A549 (cell line): Measurements from ENCODE around the gene DERL3. TPM values are rescaled to one million over a fixed set of nuclear protein-coding genes. Genes with fewer than 3 reads are reported as not detected.

ENCODE experiments used
- ATAC-seq, 2 experiments: fragments of 200-7000 bp in 1 of 2; fragments of >200 bp in 1 of 2; cut with Nextera tagmentation in 1 of 2; cut with Tn5 transposase in 1 of 2; 3 replicates each; pipeline versions ENCODE4 v1.8.0 to v1.9.1; 2018 to 2020; ENCODE audit warnings: mild to moderate bottlenecking in 1 of 2, moderate library complexity in 1 of 2
- CTCF ChIA-PET: fragments of 300-600 bp; sonication (Branson Sonifier 250); formaldehyde crosslinking; extraction: SDS; loops from one replicate; lab custom pipeline; 2021; ENCODE audit warnings: antibody characterized with exemption, inconsistent platforms; lab: Yijun Ruan, JAX
- POLR2A ChIA-PET: fragments of 350-600 bp; formaldehyde crosslinking; extraction: SDS; loops from one replicate; lab custom pipeline; 2021; ENCODE audit warnings: antibody characterized with exemption, inconsistent platforms; lab: Yijun Ruan, JAX
- DNase-seq, 2 experiments: peaks; one replicate each; pipeline versions ENCODE4 v3.0.0 to v3.0.0-alpha.2; 2011 to 2016; ENCODE audit warnings: low read depth in 1 of 2, low spot score in 1 of 2
- FAIRE-seq: peaks from 2 replicates; lab custom pipeline; 2011; peaks lifted over from hg19 to GRCh38; lab: Jason Lieb, UNC
- H3K27ac ChIP-seq, 2 experiments: fragments of >200 bp; sonication (Bioruptor Twin); formaldehyde crosslinking; 3 replicates each; pipeline ENCODE4 v1.5.1; 2016 to 2017
- H3K4me1 ChIP-seq: fragments of >200 bp; sonication (Bioruptor Twin); formaldehyde crosslinking; 3 replicates; pipeline ENCODE4 v1.6.1; 2016
- H3K4me2 ChIP-seq: fragments of >200 bp; sonication (Bioruptor Twin); formaldehyde crosslinking; 3 replicates; pipeline ENCODE4 v1.6.1; 2016
- H3K4me3 ChIP-seq: fragments of >200 bp; sonication (Bioruptor Twin); formaldehyde crosslinking; 3 replicates; pipeline ENCODE4 v1.5.1; 2016
- H3K9me3 ChIP-seq: fragments of >200 bp; sonication (Bioruptor Twin); formaldehyde crosslinking; 3 replicates; pipeline ENCODE4 v1.6.1; 2016
- EHF ChIP-seq: fragments of 250-450 bp; sonication (Bioruptor Pico); IDR thresholded peaks from 2 replicates; pipeline ENCODE4 v1.5.0; 2020; ENCODE audit warnings: mild to moderate bottlenecking
- EHMT2 ChIP-seq: fragments of 200-600 bp; sonication (generic); IDR thresholded peaks from 2 replicates; pipeline ENCODE4 v1.6.1; 2016; ENCODE audit warnings: antibody characterized with exemption, low read depth, mild to moderate bottlenecking, moderate library complexity
- EP300 ChIP-seq, 2 experiments: fragments of >200 bp; sonication (Bioruptor Twin); formaldehyde crosslinking; IDR thresholded peaks; 2 replicates in 1 of 2; 3 replicates in 1 of 2; pipeline ENCODE4 v1.6.1; 2016 to 2017
- ESRRA ChIP-seq: fragments of 150-350 bp; IDR thresholded peaks from 2 replicates; pipeline ENCODE4 v1.6.1; 2014; ENCODE audit warnings: mild to moderate bottlenecking, low read length, borderline replicate concordance
- FOSB ChIP-seq: fragments of 250-450 bp; sonication (Bioruptor Pico); IDR thresholded peaks from 2 replicates; pipeline ENCODE4 v1.5.0; 2020; ENCODE audit warnings: mild to moderate bottlenecking, moderate library complexity
- FOSL2 ChIP-seq, 2 experiments: fragments of 450-650 bp in 1 of 2; fragments of >200 bp in 1 of 2; sonication (Bioruptor Twin) in 1 of 2; formaldehyde crosslinking; IDR thresholded peaks; 2 replicates each; pipeline versions ENCODE4 v1.5.0 to v1.6.1; 2016 to 2020; ENCODE audit warnings: mild to moderate bottlenecking in 1 of 2, moderate library complexity in 1 of 2
- JUNB ChIP-seq: fragments of >200 bp; sonication (Bioruptor Twin); formaldehyde crosslinking; IDR thresholded peaks from 2 replicates; pipeline ENCODE4 v1.6.1; 2016
- KDM1A ChIP-seq: fragments of 200-600 bp; sonication (generic); IDR thresholded peaks from 2 replicates; pipeline ENCODE4 v1.6.1; 2016; ENCODE audit warnings: low read depth, mild to moderate bottlenecking
- MAFK ChIP-seq: fragments of 450-650 bp; IDR thresholded peaks from 2 replicates; pipeline ENCODE4 v1.6.1; 2014; ENCODE audit not compliant: partially characterized antibody
- MAZ ChIP-seq: fragments of 150-350 bp; IDR thresholded peaks from 2 replicates; pipeline ENCODE4 v1.6.1; 2014; ENCODE audit warnings: antibody characterized with exemption, low read depth, low read length, borderline replicate concordance
- NFE2L2 ChIP-seq: fragments of 150-350 bp; conservative IDR thresholded peaks from 2 replicates; pipeline ENCODE4 v1.6.1; 2014; ENCODE audit warnings: low read length
- PHF8 ChIP-seq: fragments of 200-600 bp; sonication (generic); IDR thresholded peaks from 2 replicates; pipeline ENCODE4 v1.6.1; 2016; ENCODE audit warnings: low read depth, mild to moderate bottlenecking, antibody characterized with exemption, moderate library complexity, borderline replicate concordance
- POLR2AphosphoS2 ChIP-seq: conservative IDR thresholded peaks from 2 replicates; pipeline ENCODE4 v1.6.1; 2012; ENCODE audit warnings: low read length, improper control_type of control experiment, inconsistent platforms
- RFX5 ChIP-seq: fragments of 450-650 bp; IDR thresholded peaks from 2 replicates; pipeline ENCODE4 v1.7.1; 2014; ENCODE audit warnings: antibody characterized with exemption, mild to moderate bottlenecking, moderate library complexity
- SMC3 ChIP-seq: fragments of >200 bp; sonication (Bioruptor Twin); formaldehyde crosslinking; IDR thresholded peaks from 3 replicates; pipeline ENCODE4 v1.6.1; 2018; ENCODE audit warnings: inconsistent platforms
- SREBF2 ChIP-seq: fragments of 450-650 bp; IDR thresholded peaks from 2 replicates; pipeline ENCODE4 v1.6.1; 2014; ENCODE audit warnings: mild to moderate bottlenecking, moderate library complexity
- ZFP36 ChIP-seq: fragments of 450-650 bp; IDR thresholded peaks from 2 replicates; pipeline ENCODE4 v1.6.1; 2014; ENCODE audit warnings: borderline replicate concordance; ENCODE audit not compliant: partially characterized antibody
- ZSCAN20 ChIP-seq: fragments of 250-450 bp; sonication (Bioruptor Pico); IDR thresholded peaks from 2 replicates; pipeline ENCODE4 v1.8.0; 2022; ENCODE audit warnings: mild to moderate bottlenecking, moderate library complexity
- WGBS: methylation state at CpG from one replicate; pipeline ENCODE4 v1.1.6; 2017; ENCODE audit errors: missing lambda C conversion rate; 5-methylcytosine and 5-hydroxymethylcytosine counted together
- polyA plus RNA-seq, 4 experiments: library from polyadenylated mRNA; depleted of rRNA in 3 of 4; stranded (reverse); fragments of >200 nt; fragmentation: RNase III in 1 of 4; extraction: RNeasy Plus Mini Kit Qiagen cat#74134 plus additional on column Dnase treatment in 1 of 4; gene quantifications; 2 replicates in 3 of 4; 3 replicates in 1 of 4; pipeline ENCODE4 v1.2.3, GENCODE V29; 2011 to 2017
- TF ChIP-seq, protein P1 (sequence below): fragments of 200-600 bp; sonication (generic); IDR thresholded peaks from 2 replicates; pipeline ENCODE4 v1.6.1; 2016; ENCODE audit warnings: antibody characterized with exemption, mild to moderate bottlenecking, moderate library complexity
- TF ChIP-seq, protein P2 (sequence below): fragments of >200 bp; sonication (Bioruptor Twin); formaldehyde crosslinking; IDR thresholded peaks from 3 replicates; pipeline ENCODE4 v1.5.1; 2016
- TF ChIP-seq, protein P3 (sequence below): IDR thresholded peaks from 2 replicates; pipeline ENCODE4 v1.6.1; 2012
- TF ChIP-seq, protein P4 (sequence below): fragments of 150-350 bp; IDR thresholded peaks from 2 replicates; pipeline ENCODE4 v1.6.1; 2014; ENCODE audit warnings: low read depth, mild to moderate bottlenecking, low read length

The DERL3 gene
- polyA plus RNA-seq, 2 of the 4 experiments (the other 2 are of a cell fraction), result 0.08 to 0.40 TPM

DNA sequence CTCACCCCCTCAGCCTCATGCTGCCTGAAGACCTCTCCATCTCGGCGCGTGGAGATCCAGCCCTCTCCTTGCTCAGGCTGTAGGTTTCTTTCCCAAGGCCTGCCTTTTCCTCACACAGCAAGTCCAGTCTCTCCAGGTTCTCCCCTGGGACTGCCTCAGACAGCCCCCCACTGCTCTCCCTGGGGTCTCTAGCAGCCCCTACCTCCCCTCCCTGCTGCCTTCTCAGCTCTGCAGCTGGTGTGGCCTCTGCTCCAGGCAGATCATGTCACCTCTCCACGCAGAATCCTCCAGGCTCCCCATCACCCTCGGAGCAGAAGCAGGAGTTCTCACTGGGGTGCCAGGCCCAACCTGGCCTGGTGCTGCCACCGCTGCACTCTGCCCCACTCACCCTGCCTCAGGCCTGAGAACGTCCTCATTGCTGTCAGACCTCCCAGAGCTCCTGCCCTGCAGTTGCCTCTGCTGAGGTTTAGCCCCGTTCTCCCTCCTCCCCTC, 36.9 kb downstream of the DERL3 start (continued):
- TF ChIP-seq MAZ (no peak), EHMT2 (no peak), ZFP36 (no peak)

DNA sequence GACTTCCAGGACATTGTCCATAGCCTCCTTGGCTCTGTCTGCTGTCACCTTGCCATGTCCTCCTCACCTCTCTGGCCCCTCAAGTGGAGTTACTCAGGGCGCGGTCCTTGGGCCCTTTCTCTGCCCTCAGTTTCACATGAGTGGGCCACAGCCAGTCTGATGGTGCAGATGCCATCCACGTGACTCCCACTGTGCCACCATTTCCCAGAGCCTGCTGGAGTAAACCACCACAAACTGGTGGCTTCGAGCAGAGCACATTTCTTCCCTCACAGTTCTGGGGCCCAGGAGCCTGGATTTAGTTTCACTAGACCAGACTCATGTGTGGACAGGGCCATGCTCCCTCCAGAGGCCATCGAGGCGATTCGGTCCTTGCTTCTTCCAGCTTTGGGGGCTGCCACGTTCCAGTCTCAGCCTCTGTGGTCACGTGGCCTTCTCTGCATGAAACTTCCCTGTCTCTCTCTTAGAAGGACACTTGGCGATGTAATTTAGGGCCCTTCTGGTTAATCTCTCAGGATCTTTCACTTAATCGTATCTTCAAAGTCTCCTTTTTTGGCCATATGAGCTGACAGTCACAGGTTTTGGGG, 37.5 kb downstream of the DERL3 start:
- CTCF ChIA-PET, result interaction anchor here (1.8 kb wide), 1 partner anchor 48 kb away, joined by 6 read pairs; no protein-coding TSS in a partner anchor
- Histone ChIP-seq H3K9me3 (no peaks in the 10 kb centered on the region), H3K4me1 (no peaks in the 10 kb centered on the region), H3K27ac (no peak overlapping the region), H3K4me3 (no peak overlapping the region), H3K4me2 (no peak overlapping the region)
- WGBS, result 93% methylated on average over 9 of the region's 11 CpGs
- POLR2A ChIA-PET, result no interaction called here
- DNase-seq (no peak), ATAC-seq (no peak), FAIRE-seq (no peak)
- TF ChIP-seq JUNB, result no peak
- TF ChIP-seq MAZ, result no peak
- no peak for TF ChIP-seq EHF (CRISPR knock-in tag)
- TF ChIP-seq RFX5, result no peak
- TF ChIP-seq PHF8, result no peak
- no peak for TF ChIP-seq MAFK
- TF ChIP-seq, protein P1, sequence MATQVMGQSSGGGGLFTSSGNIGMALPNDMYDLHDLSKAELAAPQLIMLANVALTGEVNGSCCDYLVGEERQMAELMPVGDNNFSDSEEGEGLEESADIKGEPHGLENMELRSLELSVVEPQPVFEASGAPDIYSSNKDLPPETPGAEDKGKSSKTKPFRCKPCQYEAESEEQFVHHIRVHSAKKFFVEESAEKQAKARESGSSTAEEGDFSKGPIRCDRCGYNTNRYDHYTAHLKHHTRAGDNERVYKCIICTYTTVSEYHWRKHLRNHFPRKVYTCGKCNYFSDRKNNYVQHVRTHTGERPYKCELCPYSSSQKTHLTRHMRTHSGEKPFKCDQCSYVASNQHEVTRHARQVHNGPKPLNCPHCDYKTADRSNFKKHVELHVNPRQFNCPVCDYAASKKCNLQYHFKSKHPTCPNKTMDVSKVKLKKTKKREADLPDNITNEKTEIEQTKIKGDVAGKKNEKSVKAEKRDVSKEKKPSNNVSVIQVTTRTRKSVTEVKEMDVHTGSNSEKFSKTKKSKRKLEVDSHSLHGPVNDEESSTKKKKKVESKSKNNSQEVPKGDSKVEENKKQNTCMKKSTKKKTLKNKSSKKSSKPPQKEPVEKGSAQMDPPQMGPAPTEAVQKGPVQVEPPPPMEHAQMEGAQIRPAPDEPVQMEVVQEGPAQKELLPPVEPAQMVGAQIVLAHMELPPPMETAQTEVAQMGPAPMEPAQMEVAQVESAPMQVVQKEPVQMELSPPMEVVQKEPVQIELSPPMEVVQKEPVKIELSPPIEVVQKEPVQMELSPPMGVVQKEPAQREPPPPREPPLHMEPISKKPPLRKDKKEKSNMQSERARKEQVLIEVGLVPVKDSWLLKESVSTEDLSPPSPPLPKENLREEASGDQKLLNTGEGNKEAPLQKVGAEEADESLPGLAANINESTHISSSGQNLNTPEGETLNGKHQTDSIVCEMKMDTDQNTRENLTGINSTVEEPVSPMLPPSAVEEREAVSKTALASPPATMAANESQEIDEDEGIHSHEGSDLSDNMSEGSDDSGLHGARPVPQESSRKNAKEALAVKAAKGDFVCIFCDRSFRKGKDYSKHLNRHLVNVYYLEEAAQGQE, result no peak
- no peak for TF ChIP-seq POLR2AphosphoS2
- TF ChIP-seq, protein P2, sequence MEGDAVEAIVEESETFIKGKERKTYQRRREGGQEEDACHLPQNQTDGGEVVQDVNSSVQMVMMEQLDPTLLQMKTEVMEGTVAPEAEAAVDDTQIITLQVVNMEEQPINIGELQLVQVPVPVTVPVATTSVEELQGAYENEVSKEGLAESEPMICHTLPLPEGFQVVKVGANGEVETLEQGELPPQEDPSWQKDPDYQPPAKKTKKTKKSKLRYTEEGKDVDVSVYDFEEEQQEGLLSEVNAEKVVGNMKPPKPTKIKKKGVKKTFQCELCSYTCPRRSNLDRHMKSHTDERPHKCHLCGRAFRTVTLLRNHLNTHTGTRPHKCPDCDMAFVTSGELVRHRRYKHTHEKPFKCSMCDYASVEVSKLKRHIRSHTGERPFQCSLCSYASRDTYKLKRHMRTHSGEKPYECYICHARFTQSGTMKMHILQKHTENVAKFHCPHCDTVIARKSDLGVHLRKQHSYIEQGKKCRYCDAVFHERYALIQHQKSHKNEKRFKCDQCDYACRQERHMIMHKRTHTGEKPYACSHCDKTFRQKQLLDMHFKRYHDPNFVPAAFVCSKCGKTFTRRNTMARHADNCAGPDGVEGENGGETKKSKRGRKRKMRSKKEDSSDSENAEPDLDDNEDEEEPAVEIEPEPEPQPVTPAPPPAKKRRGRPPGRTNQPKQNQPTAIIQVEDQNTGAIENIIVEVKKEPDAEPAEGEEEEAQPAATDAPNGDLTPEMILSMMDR, result no peak
- no peak for TF ChIP-seq FOSL2 (IDR thresholded peaks at IDR 0.05)
- no peak for TF ChIP-seq FOSL2 (CRISPR knock-in tag; IDR thresholded peaks at IDR 0.05)

DNA sequence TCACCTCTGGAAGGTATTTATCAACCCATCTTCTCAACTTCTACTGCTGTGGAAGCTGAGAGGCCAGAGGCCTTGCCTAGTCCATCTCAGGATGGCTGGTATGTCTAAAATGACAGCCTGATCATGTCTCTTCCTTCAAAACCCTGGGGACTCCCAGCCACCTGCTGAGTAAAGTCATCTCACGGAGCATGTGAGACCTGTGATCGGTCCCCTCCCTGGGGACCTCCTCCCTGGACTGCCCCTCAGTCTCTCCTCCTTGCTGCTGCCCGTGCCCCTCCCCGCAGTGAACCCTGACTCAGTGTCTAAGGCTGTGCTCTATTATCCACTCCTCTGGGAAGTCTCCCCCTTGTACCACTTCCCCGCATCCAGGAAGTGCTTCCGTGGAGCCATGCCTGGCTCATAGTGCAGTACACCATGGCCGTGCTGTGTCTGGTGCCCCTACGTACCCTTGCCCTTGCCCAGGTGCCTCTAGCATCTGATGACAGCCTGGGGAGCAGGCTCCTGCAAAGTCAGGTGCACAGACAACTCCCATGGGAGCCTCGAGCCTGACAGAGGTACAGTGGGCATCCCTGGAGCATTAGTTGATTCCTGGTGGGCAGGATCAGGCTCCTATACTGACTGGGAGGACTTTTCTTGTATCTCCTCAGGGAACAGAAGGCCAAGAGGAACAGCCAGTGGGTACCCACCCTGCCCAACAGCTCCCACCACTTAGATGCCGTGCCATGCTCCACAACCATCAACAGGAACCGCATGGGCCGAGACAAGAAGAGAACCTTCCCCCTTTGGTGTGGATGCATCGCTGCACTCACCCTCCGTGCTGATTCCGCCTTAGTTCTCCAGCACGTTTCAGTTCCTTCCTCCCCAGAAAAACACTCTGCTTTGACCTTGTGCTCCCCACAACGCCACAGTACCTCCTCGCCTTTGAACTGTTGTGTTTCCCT, 38.2 kb downstream of the DERL3 start:
- Histone ChIP-seq H3K4me2 (no peak overlapping the region), H3K4me1 (no peaks in the 10 kb centered on the region), H3K4me3 (no peak overlapping the region), H3K27ac (no peak overlapping the region), H3K9me3 (no peaks in the 10 kb centered on the region)
- ChIA-PET POLR2A (no interaction called here), CTCF (interaction anchor here (1.6 kb wide), 1 partner anchor 45 kb away, joined by 5 read pairs; no protein-coding TSS in a partner anchor)
- FAIRE-seq (no peak), ATAC-seq (no peak), DNase-seq (no peak)
- WGBS, result 96% methylated on average over 18 of the region's 18 CpGs
- TF ChIP-seq, protein P3, sequence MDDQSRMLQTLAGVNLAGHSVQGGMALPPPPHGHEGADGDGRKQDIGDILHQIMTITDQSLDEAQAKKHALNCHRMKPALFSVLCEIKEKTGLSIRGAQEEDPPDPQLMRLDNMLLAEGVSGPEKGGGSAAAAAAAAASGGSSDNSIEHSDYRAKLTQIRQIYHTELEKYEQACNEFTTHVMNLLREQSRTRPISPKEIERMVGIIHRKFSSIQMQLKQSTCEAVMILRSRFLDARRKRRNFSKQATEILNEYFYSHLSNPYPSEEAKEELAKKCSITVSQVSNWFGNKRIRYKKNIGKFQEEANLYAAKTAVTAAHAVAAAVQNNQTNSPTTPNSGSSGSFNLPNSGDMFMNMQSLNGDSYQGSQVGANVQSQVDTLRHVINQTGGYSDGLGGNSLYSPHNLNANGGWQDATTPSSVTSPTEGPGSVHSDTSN, result no peak
- TF ChIP-seq ZSCAN20 (no peak), EHF (CRISPR knock-in tag) (no peak), FOSB (CRISPR knock-in tag) (no peak), SMC3 (no peak), RFX5 (no peak), KDM1A (no peak), EP300 (IDR thresholded peaks at IDR 0.05) (no peak), ZFP36 (no peak), NFE2L2 (no peak), ESRRA (no peak), EHMT2 (no peak), SREBF2 (no peak)
- TF ChIP-seq, protein P4, sequence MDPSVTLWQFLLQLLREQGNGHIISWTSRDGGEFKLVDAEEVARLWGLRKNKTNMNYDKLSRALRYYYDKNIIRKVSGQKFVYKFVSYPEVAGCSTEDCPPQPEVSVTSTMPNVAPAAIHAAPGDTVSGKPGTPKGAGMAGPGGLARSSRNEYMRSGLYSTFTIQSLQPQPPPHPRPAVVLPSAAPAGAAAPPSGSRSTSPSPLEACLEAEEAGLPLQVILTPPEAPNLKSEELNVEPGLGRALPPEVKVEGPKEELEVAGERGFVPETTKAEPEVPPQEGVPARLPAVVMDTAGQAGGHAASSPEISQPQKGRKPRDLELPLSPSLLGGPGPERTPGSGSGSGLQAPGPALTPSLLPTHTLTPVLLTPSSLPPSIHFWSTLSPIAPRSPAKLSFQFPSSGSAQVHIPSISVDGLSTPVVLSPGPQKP, result no peak
- TF ChIP-seq, protein P2, result no peak
